ENCODE measurements around the gene MYEF2.

Gene MYEF2

DNA sequence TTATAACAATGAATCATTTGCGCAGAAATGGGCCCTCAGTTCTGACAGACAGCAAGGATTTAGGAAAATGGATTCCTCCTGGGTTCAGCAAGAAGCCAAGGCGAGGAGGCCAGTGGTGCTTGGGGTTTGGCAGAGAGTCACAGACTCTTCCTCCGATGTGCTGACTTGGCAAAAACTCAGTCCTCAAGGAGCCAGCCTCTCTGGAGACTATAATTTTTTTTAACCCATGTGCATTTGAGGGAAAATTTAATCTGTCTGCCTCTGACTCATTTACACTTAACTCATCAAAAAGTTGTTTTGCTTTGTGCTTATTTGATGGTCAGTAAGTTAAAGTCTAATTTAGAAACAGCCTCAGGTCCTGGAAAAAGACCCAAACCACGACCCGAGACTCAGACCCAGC lies 91.5 kb downstream of the MYEF2 start:
- no peak for DNase-seq

DNA sequence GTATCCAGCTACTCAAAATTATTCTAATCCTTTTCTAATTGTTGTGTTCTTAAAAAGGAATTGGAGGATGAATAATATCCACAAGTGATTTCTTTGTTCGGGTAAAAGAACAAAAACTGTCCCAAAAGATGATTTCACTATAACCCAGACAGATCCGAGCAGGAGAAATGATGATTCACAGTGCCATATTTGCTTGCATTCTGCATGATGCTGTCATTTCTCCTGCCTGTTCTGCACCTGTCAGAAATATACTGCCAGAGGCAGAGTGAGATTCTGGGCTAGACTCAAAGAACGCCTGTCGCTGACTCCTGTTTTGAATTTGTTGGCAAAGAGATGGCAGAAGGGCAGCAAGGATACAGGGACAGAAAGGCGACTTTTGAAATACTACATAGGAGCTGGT lies 92.0 kb downstream of the MYEF2 start:
- DNase-seq: no peak

DNA sequence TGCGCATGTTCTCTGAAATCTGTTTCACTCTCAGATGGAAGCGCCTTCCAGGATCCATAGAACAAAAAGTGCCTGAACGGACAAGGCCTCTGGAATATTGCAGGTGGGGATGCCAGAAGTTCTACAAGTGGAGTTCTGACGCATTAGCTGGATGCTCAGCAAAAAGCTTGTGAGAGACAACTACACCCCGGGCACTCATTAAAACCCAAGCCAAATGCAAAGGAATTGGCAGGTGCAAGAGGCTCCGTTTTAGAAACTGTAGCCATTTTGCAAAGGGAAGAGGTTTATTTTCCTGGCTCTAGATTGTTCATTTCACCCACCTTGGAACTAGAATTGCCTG lies 92.5 kb downstream of the MYEF2 start:
- no peak for DNase-seq

DNA sequence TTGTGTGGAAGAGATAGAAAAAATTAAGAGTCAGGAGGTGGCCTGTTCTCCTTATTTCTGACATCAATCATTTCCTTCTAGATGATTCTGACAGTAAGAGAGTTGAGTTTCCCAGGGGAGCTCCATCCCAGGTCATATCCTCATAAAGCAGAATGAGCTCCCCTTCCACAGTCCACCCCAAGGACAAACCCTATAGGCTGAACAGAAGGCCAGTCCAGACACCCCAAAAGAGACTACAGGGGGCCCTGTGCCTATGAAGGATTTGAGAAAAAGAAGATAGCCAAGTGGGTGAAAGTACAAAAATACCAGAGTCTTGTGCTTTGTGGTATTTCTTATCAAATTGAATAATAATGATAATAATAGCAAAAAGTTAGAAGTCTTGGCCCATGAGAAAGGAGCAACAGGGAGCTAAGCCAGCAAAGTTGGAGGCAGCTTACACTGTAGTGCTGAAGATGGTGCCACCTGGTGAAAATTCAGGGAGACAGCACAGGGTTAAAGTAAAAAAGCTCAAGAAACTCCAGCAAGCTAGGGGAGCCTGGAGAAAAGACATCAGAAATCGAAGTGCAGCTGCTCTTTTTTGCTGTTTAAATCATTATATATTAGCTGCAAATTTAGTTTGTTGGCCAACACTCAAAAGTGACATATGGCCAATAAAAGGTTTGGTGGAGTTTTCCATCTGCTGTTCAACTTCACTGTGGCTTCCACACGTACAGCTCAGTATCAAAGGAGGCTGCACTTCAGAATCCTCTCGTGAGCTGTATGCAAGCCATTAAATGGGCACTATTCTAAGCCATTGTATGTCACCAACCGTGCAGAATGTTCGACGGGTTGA lies 93.1 kb downstream of the MYEF2 start:
- DNase-seq: peak in 1 of 2 donors; percentile 7

Data from inflammatory macrophage (primary cell).